Central memory CD8-positive, alpha-beta T cell (primary cell): Measurements from ENCODE around the gene ZNF486.
"Not testable (repeated sequence)": the region's sequence is repeated elsewhere in the genome, so short reads cannot be mapped to it uniquely, and the experiment has no call there.

Experiments used
- ATAC-seq: fragments of 150-1000 bp; cut with Tn5 transposase; replicated peaks from 2 replicates; pipeline ENCODE4 v1.10.0; 2022; ENCODE audit warnings: mild to moderate bottlenecking, moderate FRiP score, moderate number of reproducible peaks; ENCODE audit not compliant: poor library complexity, severe bottlenecking; ENCODE audit errors: extremely low read depth
- DNase-seq, 2 donors: peaks; one replicate each; pipeline ENCODE4 v3.0.0; 2021; ENCODE audit warnings: low spot score in 2 of 2
- H3K27ac Mint-ChIP-seq: one replicate; pipeline ENCODE4 v1.8.0; 2022; ENCODE audit warnings: low read depth, mild to moderate bottlenecking, moderate library complexity, mixed read lengths
- H3K27me3 Mint-ChIP-seq: one replicate; pipeline ENCODE4 v1.8.0; 2022; ENCODE audit warnings: mixed read lengths
- H3K36me3 Mint-ChIP-seq: one replicate; pipeline ENCODE4 v1.8.0; 2022; ENCODE audit warnings: mild to moderate bottlenecking, moderate library complexity, mixed read lengths; ENCODE audit not compliant: insufficient read depth
- H3K4me1 Mint-ChIP-seq: one replicate; pipeline ENCODE4 v1.8.0; 2022; ENCODE audit warnings: mixed read lengths
- H3K4me3 Mint-ChIP-seq: one replicate; pipeline ENCODE4 v1.8.0; 2022; ENCODE audit warnings: mild to moderate bottlenecking, moderate library complexity, mixed read lengths
- H3K9me3 Mint-ChIP-seq: one replicate; pipeline ENCODE4 v1.8.0; 2022; ENCODE audit warnings: mixed read lengths

ZNF486 gene

DNA sequence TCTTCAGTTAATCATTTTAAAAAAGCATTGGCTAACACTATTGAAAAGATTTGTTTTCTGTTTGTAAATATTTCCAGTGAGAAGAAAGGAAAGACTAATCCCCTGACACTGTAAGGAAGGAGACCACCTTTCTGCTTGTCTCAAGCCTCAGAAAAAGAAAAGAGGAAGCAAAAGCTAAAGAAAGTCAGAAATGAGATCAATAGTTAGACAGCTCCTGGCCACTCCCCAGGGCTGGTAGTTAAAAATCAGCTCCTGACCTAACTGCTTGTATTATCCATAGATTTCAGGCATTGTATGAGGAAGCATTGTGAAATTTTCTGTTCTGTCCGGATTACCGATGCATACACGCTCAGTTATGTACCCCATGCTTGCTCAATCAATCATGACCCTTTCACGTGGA, 76.6 kb downstream of the ZNF486 start:
- Mint-ChIP-seq H3K27ac (peak overlapping the region; percentile 53), H3K4me1 (peaks cover 9% of the 10 kb centered on the region), H3K9me3 (no peaks in the 10 kb centered on the region), H3K4me3 (no peak overlapping the region), H3K36me3 (no peaks in the 10 kb centered on the region), H3K27me3 (no peaks in the 10 kb centered on the region)
- DNase-seq, result no peak
- ATAC-seq, result no peak

DNA sequence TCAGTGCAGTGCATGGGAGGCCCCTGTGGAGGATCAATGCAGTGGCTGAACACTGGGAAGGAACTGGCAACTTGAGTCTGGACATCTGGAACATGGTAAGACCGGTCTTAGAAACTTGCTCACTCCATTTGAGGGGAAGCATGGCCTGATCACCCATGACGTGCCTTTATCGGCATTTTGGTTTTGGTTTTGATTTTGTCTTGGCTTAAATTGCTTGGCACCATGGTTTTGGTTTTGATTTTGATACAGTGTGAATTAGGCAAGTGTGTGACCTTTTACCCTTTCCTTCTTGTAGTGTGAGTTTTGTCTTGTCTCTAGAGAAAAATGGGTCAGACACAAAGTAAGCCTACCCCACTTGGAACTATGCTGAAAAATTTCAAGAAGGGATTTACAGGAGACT, 77.3 kb downstream of the ZNF486 start:
- DNase-seq (peak in 1 of 2 donors; percentile 10), ATAC-seq (peak; percentile 84)
- peak overlapping the region; percentile 53 for H3K27ac Mint-ChIP-seq
- H3K4me3 Mint-ChIP-seq, result peak overlapping the region; percentile 58
- no peaks in the 10 kb centered on the region for H3K9me3 Mint-ChIP-seq
- no peaks in the 10 kb centered on the region for H3K36me3 Mint-ChIP-seq
- H3K27me3 Mint-ChIP-seq, result no peaks in the 10 kb centered on the region
- H3K4me1 Mint-ChIP-seq, result peaks cover 9% of the 10 kb centered on the region

DNA sequence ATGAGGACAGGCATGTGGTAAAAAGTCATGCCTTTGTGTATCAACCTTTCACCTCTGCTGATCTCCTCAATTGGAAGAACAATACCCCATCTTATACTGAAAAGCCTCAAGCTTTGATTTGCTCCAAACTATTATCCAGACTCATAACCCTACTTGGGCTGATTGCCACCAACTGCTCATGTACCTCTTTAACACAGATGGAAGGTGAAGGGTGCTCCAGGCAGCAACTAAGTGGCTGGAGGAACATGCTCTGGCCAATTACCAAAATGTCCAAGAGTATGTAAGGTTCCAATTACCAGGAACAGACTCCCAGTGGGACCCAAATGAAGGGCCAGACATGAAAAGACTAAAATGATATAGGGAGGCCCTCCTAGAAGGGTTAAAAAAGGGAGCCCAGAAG, 78.3 kb downstream of the ZNF486 start:
- DNase-seq, result no peak

DNA sequence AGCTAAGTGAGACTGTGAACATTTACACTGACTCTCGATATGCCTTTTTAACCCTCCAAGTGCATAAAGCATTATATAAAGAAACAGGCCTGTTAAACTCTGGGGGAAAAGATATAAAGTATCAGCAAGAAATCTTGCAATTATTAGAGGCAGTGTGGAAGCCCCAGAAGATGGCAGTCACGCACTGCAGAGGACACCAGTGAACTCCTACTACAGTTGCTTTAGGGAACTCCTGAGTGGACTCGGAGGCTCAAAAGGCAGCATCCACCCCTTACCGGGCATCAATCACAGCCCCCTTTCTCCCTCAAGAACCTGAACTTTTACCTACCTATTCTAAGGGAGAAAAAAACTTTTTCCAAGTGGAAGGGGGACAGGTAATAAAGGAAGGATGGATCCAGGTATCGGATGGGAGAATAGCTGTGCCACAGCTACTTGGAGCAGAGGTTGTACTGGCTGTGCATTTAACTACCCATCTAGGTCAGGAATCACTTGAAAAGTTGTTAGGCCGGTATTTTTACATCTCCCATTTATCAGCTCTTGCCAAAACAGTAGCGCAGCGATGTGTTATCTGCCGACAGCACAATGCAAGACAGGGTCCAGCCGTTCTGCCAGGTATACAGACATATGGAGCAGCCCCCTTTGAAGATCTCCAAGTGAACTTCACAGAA, 80.1 kb downstream of the ZNF486 start:
- Mint-ChIP-seq H3K9me3 (no peaks in the 10 kb centered on the region), H3K4me3 (no peak overlapping the region), H3K27ac (no peak overlapping the region), H3K27me3 (no peaks in the 10 kb centered on the region), H3K36me3 (peaks cover 1% of the 10 kb centered on the region), H3K4me1 (peaks cover 9% of the 10 kb centered on the region)
- no peak for ATAC-seq
- no peak for DNase-seq

More for the DNA sequence above, 78.3 kb downstream of the ZNF486 start:
- peaks cover 9% of the 10 kb centered on the region for H3K4me1 Mint-ChIP-seq
- no peak overlapping the region for H3K4me3 Mint-ChIP-seq
- H3K27me3 Mint-ChIP-seq, result no peaks in the 10 kb centered on the region
- H3K9me3 Mint-ChIP-seq, result no peaks in the 10 kb centered on the region
- ATAC-seq, result no peak
- no peak overlapping the region for H3K27ac Mint-ChIP-seq
- peaks cover 1% of the 10 kb centered on the region for H3K36me3 Mint-ChIP-seq

DNA sequence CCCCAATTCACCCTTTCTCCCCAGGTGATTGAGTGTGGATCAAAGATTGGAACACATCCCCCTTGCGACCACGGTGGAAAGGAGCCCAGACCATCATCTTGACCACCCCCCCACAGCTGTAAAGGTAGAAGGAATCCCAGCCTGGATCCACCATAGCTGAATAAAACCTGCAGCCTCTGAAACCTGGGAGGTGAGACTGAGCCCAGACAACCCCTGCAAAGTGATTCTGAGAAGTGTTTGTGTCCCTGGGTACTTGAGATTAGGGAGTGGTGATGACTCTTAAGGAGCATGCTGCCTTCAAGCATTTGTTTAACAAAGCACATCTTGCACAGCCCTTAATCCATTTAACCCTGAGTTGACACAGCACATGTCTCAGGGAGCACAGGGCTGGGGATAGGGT, 81.2 kb downstream of the ZNF486 start:
- not testable (repeated sequence) for ATAC-seq, H3K9me3 Mint-ChIP-seq, H3K27me3 Mint-ChIP-seq, H3K4me3 Mint-ChIP-seq, H3K27ac Mint-ChIP-seq, H3K4me1 Mint-ChIP-seq, H3K36me3 Mint-ChIP-seq, DNase-seq
